Heart right ventricle (tissue), 16 donors: Measurements from ENCODE around the gene SPATA4. TPM values are rescaled to one million over a fixed set of nuclear protein-coding genes. Genes with fewer than 3 reads are reported as not detected.

ENCODE experiments used
- ATAC-seq, 8 donors: fragments of 200-7000 bp; cut with Tn5 transposase; one replicate each; pipeline ENCODE4 v1.9.1; 2020; ENCODE audit warnings: mild to moderate bottlenecking in 8 of 8, moderate library complexity in 8 of 8, moderate number of reproducible peaks in 1 of 8
- DNase-seq, 2 donors: peaks; one replicate each; pipeline ENCODE4 v3.0.0-alpha.2; 2020
- H3K27ac ChIP-seq, 10 donors: fragments of 200-600 bp; sonication (generic) in 2 of 10; one replicate each; pipeline versions ENCODE4 v1.5.0 to v1.8.0; 2020 to 2022; ENCODE audit warnings: mild to moderate bottlenecking in 3 of 10
- H3K27me3 ChIP-seq, 7 donors: fragments of 200-600 bp; one replicate each; pipeline ENCODE4 v1.8.0; 2021 to 2022; ENCODE audit warnings: mild to moderate bottlenecking in 2 of 7
- H3K36me3 ChIP-seq, 9 donors: fragments of 200-600 bp; sonication (generic) in 1 of 9; one replicate each; pipeline versions ENCODE4 v1.5.0 to v1.8.0; 2020 to 2022; ENCODE audit warnings: mild to moderate bottlenecking in 2 of 9
- H3K4me1 ChIP-seq, 9 donors: fragments of 200-600 bp; sonication (generic) in 1 of 9; one replicate each; pipeline versions ENCODE4 v1.5.0 to v1.8.0; 2020 to 2022; ENCODE audit warnings: mild to moderate bottlenecking in 4 of 9
- H3K4me3 ChIP-seq, 10 donors: fragments of 200-600 bp; sonication (generic) in 2 of 10; one replicate each; pipeline versions ENCODE4 v1.5.0 to v1.8.0; 2020 to 2022; ENCODE audit warnings: mild to moderate bottlenecking in 7 of 10, moderate library complexity in 2 of 10
- H3K9me3 ChIP-seq, 11 donors: fragments of 200-600 bp in 10 of 11; sonication (generic) in 2 of 11; one replicate each; pipeline versions ENCODE4 v1.5.0 to v1.8.0; 2013 to 2022; ENCODE audit warnings: mild to moderate bottlenecking in 2 of 11, control low read depth in 1 of 11, moderate library complexity in 1 of 11
- CTCF ChIP-seq, 9 donors: fragments of 200-600 bp; sonication (generic) in 2 of 9; IDR thresholded peaks; one replicate each; pipeline versions ENCODE4 v1.5.0 to v1.8.0; 2021 to 2022; ENCODE audit warnings: antibody characterized with exemption in 9 of 9, mild to moderate bottlenecking in 5 of 9, moderate library complexity in 1 of 9
- WGBS, 2 donors: extraction: QIAGEN DNeasy Blood & Tissue Kit; methylation state at CpG; one replicate each; pipeline ENCODE4 v1.1.7; 2013; ENCODE audit warnings: inconsistent platforms in 1 of 2; 5-methylcytosine and 5-hydroxymethylcytosine counted together
- intact Hi-C, 10 donors: fragments of 100-400 bp; cut with DNase I; formaldehyde crosslinking; loops; one replicate each; pipeline versions ENCODE4 v1.11.1 to v1.14.2; 2022
- polyA plus RNA-seq, 2 donors: library from polyadenylated mRNA; stranded (reverse); fragments of 200-250 nt; gene quantifications; one replicate each; pipeline ENCODE4 v1.2.3, GENCODE V29; 2013
- total RNA-seq, 10 donors: library from RNA; stranded (reverse); fragmentation: NEBNext Ultra II Directional in 3 of 10; extraction: Animal tissue kit (Norgen Biotek cat#: 25700) in 3 of 10; gene quantifications; one replicate each; pipeline versions ENCODE4 v1.2.1 to v1.2.4, GENCODE V29; 2021 to 2023
- donor health status: Arrhythmogenic right ventricular cardiomyopathy.
- donor health status: ischemic (EF 13 %, LVEDD 7.1; RV severe dilation, severe dysfunction).
- donor health status: healthy with polysubstance abuse.
- donor health status: DM: no; HTN: yes; CAD: no.
- donor health status: DM: no; HTN: no; CAD: no.
- donor health status: ischemic (EF 25% LVEDD 6.9; RV normal size, moderate dysfunction).
- donor health status: ischemic (EF 25% LVEDD 5.7; RV mildly dilated, moderate dysfunction).
- donor health status: healthy.
- donor health status: DM: yes; HTN: yes; CAD: no.
- donor health status: Ischemic cardiomyopathy.
- donor health status: ischemic (EF 35%, LVEDD 5.7; RV mildly dilated, moderate dysfunction).
- donor health status: nonischemic (EF 11% LVEDD 7.7; RV severe dilation, severe dysfunction).
- donor health status: DM: yes; HTN: yes; CAD: no.
- donor health status: PGD.
- donor health status: ischemic (EF 29% LVEDD 5.4; RV normal size, mild dysfunction).
- donor health status: nonischemic (EF 23%, LVEDD 6.1; RV moderate dilation, normal function).

SPATA4 gene
- total and polyA plus RNA-seq, 12 donors = 0.16 to 0.99 (median 0.37) TPM; not detected in 1

GRCh38 chr4:176191974-176192373, 3.4 kb downstream of the SPATA4 start:
- no peaks in the 10 kb centered on the region for H3K9me3 ChIP-seq
- H3K4me1 ChIP-seq = peaks cover 0 to 11% (median 5%) of the 10 kb centered on the region in 9 donors
- H3K4me3 ChIP-seq = no peak overlapping the region
- no peak for ATAC-seq
- no peak overlapping the region for H3K27ac ChIP-seq
- intact Hi-C loops = loop anchor here in 5 of 10 donors (5.0 to 10.0 kb wide), 4 partner anchors 83 to 1123 kb away; partner anchors contain the start of gene SPCS3 (in 1 of the 5)
- WGBS, 2 donors = 24 to 33% methylated on average over 1 of the region's 1 CpG
- DNase-seq = no peak
- H3K27me3 ChIP-seq = peaks cover 0 to 6% (median 0%) of the 10 kb centered on the region in 7 donors
- H3K36me3 ChIP-seq = no peaks in the 10 kb centered on the region
- TF ChIP-seq CTCF (IDR thresholded peaks at IDR 0.05) = no peak

- ATAC-seq = no peak
- DNase-seq = no peak
- no peaks in the 10 kb centered on the region for H3K9me3 ChIP-seq
- intact Hi-C loops = loop anchor here in 6 of 10 donors (5.0 to 10.0 kb wide), 4 partner anchors 85 to 1125 kb away; partner anchors contain the start of gene SPCS3 (in 1 of the 6)
- H3K4me3 ChIP-seq = no peak overlapping the region
- H3K4me1 ChIP-seq = peaks cover 0 to 5% (median 4%) of the 10 kb centered on the region in 9 donors
- no peaks in the 10 kb centered on the region for H3K36me3 ChIP-seq
- TF ChIP-seq CTCF (IDR thresholded peaks at IDR 0.05) = no peak
- H3K27ac ChIP-seq = no peak overlapping the region
- 80 to 82% methylated on average over 11 of the region's 11 CpGs for WGBS, 2 donors
- peaks cover 0 to 6% (median 0%) of the 10 kb centered on the region in 7 donors for H3K27me3 ChIP-seq
Measured at GRCh38 chr4:176189891-176190795, 5.2 kb downstream of the SPATA4 start.

GRCh38 chr4:176188654-176189053, 6.7 kb downstream of the SPATA4 start:
- H3K36me3 ChIP-seq = no peaks in the 10 kb centered on the region
- H3K4me3 ChIP-seq = no peak overlapping the region
- H3K4me1 ChIP-seq = no peaks in the 10 kb centered on the region
- ATAC-seq = no peak
- no peak overlapping the region for H3K27ac ChIP-seq
- no peak for DNase-seq
- intact Hi-C loops = loop anchor here in 2 of 10 donors (1.0 to 5.0 kb wide), 2 partner anchors 33 to 134 kb away; no protein-coding TSS in a partner anchor
- no peak for TF ChIP-seq CTCF (IDR thresholded peaks at IDR 0.05)
- H3K27me3 ChIP-seq = peaks cover 0 to 6% (median 0%) of the 10 kb centered on the region in 7 donors
- no peaks in the 10 kb centered on the region for H3K9me3 ChIP-seq

GRCh38 chr4:176187624-176188023, 7.8 kb downstream of the SPATA4 start:
- Histone ChIP-seq H3K4me3 (no peak overlapping the region), H3K27ac (no peak overlapping the region), H3K9me3 (no peaks in the 10 kb centered on the region), H3K36me3 (no peaks in the 10 kb centered on the region), H3K4me1 (no peaks in the 10 kb centered on the region), H3K27me3 (peaks cover 0 to 6% (median 0%) of the 10 kb centered on the region in 7 donors)
- TF ChIP-seq CTCF (IDR thresholded peaks at IDR 0.05) = no peak
- intact Hi-C loops = loop anchor here in 2 of 10 donors (1.0 to 5.0 kb wide), 2 partner anchors 32 to 135 kb away; no protein-coding TSS in a partner anchor
- ATAC-seq (no peak), DNase-seq (no peak)
- WGBS, 2 donors = 66 to 68% methylated on average over 2 of the region's 2 CpGs
